ENCODE data around the gene ZNF687. TPM values are rescaled to one million over a fixed set of nuclear protein-coding genes. Genes with fewer than 3 reads are reported as not detected.

Gene ZNF687, protein sequence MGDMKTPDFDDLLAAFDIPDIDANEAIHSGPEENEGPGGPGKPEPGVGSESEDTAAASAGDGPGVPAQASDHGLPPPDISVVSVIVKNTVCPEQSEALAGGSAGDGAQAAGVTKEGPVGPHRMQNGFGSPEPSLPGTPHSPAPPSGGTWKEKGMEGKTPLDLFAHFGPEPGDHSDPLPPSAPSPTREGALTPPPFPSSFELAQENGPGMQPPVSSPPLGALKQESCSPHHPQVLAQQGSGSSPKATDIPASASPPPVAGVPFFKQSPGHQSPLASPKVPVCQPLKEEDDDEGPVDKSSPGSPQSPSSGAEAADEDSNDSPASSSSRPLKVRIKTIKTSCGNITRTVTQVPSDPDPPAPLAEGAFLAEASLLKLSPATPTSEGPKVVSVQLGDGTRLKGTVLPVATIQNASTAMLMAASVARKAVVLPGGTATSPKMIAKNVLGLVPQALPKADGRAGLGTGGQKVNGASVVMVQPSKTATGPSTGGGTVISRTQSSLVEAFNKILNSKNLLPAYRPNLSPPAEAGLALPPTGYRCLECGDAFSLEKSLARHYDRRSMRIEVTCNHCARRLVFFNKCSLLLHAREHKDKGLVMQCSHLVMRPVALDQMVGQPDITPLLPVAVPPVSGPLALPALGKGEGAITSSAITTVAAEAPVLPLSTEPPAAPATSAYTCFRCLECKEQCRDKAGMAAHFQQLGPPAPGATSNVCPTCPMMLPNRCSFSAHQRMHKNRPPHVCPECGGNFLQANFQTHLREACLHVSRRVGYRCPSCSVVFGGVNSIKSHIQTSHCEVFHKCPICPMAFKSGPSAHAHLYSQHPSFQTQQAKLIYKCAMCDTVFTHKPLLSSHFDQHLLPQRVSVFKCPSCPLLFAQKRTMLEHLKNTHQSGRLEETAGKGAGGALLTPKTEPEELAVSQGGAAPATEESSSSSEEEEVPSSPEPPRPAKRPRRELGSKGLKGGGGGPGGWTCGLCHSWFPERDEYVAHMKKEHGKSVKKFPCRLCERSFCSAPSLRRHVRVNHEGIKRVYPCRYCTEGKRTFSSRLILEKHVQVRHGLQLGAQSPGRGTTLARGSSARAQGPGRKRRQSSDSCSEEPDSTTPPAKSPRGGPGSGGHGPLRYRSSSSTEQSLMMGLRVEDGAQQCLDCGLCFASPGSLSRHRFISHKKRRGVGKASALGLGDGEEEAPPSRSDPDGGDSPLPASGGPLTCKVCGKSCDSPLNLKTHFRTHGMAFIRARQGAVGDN
- total RNA-seq (8.2 and 11.7 TPM in 2 replicates), polyA plus RNA-seq (7.2 and 7.6 TPM in 2 replicates), polyA minus RNA-seq (ENCODE audit: low replicate concordance) (41.4 and 61.9 TPM in 2 replicates)
- 9.0 and 9.6 TPM in 2 replicates for polyA plus RNA-seq (2012)

DNA sequence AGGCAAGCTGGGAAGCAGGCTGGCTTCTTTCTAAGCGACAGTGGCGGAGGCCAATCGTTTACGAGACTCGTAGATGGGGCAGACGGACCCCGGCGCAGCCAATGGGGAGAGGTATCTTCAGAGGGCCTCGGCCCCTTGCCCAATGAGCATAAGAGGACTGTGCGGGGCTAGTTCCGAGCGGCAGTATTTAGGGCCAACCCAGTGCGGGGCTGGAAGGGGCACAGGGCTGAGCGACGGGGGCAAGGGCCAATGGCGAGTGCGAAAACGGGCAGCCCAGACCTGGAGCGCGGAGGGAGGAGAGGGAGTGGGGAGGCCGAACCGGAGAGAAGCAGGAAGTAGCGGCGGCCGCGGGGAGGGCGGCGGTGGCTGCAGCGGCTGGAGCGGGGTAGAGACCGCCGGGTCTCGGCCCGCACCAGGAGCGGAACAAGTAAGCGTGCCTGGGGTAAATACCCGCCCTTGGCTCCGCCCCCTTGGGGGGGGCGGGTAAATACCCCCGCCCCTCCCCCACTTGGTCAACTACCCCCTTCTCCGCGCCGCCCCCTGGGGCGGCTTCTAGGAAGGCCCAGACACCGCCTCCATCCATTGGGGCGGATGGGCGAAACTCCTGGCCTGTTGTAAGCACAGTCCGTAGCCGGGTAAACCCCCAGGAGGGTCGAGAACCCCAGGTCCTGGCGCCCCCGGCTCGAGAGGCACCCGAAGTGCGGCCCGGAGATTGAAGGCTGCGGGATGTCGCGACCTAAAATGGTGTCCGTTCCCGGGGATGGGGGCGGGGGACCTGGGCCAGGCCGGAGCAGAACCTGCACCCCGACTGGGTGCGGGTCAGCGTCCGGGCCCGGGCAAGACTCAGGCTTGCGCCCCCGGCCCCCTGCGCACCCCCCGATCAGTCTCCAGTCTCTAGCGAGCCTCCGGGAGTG is at the start of gene ZNF687:
TSS of gene ZNF687 (plus strand) at position 331 of the 914 bp plus-strand sequence. CDS start 3,993 bp downstream, outside the sequence.
- H2AFZ ChIP-seq (ENCODE audit: low read length): peak within 1 kb of the TSS; percentile 45
- peak within 1 kb of the TSS; percentile 97 for H3K4me2 ChIP-seq (ENCODE audit: extremely low read depth, insufficient read depth, low read length)

DNA sequence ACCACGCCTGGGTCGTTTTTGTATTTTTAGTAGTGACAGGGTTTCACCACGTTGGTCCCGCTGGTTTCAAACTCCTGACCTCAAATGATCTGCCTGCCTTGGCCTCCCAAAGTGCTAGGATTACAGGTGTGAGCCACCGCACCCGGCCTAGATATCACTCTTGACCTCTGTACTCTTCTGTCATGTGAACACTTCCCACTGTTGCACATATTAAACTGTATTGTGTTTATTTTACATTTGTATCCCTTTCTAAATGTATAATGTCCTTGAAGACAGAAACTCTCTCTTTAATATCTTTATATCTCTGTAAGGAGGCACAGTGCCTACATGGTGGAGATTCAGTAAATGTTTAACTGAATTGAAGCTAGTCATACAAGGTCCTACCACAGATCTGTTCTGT is 46.9 kb upstream of the ZNF687 start:
- H3K79me2 ChIP-seq (ENCODE audit: control insufficient read depth, insufficient read depth, low read length): peaks cover 3% of the 10 kb centered on the region
- TF ChIP-seq, protein P1, sequence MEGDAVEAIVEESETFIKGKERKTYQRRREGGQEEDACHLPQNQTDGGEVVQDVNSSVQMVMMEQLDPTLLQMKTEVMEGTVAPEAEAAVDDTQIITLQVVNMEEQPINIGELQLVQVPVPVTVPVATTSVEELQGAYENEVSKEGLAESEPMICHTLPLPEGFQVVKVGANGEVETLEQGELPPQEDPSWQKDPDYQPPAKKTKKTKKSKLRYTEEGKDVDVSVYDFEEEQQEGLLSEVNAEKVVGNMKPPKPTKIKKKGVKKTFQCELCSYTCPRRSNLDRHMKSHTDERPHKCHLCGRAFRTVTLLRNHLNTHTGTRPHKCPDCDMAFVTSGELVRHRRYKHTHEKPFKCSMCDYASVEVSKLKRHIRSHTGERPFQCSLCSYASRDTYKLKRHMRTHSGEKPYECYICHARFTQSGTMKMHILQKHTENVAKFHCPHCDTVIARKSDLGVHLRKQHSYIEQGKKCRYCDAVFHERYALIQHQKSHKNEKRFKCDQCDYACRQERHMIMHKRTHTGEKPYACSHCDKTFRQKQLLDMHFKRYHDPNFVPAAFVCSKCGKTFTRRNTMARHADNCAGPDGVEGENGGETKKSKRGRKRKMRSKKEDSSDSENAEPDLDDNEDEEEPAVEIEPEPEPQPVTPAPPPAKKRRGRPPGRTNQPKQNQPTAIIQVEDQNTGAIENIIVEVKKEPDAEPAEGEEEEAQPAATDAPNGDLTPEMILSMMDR (conservative IDR thresholded peaks at IDR 0.05 in 1 of 2, IDR thresholded peaks at IDR 0.05 in 1 of 2; ENCODE audit: low read depth in 1 of 2, low read length in 2 of 2): no peak
- no peak for TF ChIP-seq EZH2 (IDR thresholded peaks at IDR 0.05; ENCODE audit: low read length, missing control alignments)
- no peak overlapping the region for H3K4me2 ChIP-seq (ENCODE audit: extremely low read depth, insufficient read depth, low read length)
- no peak overlapping the region for H3K4me3 ChIP-seq (replicated peaks in 1 of 4; ENCODE audit: control extremely low read depth in 1 of 4, insufficient read depth in 1 of 4, low read depth in 3 of 4, low read length in 4 of 4)
- H3K27me3 ChIP-seq (ENCODE audit: control insufficient read depth, insufficient read depth, low read length): no peaks in the 10 kb centered on the region
- H3K9ac ChIP-seq (ENCODE audit: insufficient read depth, low read length): no peak overlapping the region
- H2AFZ ChIP-seq (ENCODE audit: low read length): no peak overlapping the region
- H4K20me1 ChIP-seq (ENCODE audit: control insufficient read depth, extremely low read depth, insufficient read depth, low read length): no peaks in the 10 kb centered on the region
- H3K9me3 ChIP-seq (ENCODE audit: control insufficient read depth, insufficient read depth, low read depth, low read length): no peaks in the 10 kb centered on the region
- H3K4me1 ChIP-seq (ENCODE audit: control insufficient read depth, extremely low read depth, insufficient read depth, low read length): peaks cover 16% of the 10 kb centered on the region
- no peak overlapping the region for H3K27ac ChIP-seq (ENCODE audit: insufficient read depth, low read length)
- DNase-seq (ENCODE audit: low read depth in 2 of 2): no peak
- H3K36me3 ChIP-seq (ENCODE audit: control insufficient read depth, insufficient read depth, low read length): peaks cover 25% of the 10 kb centered on the region

More for the DNA sequence above, at the start of gene ZNF687:
- Histone ChIP-seq H3K4me1 (ENCODE audit: control insufficient read depth, extremely low read depth, insufficient read depth, low read length) (no peaks in the 10 kb centered on the region), H3K27ac (ENCODE audit: insufficient read depth, low read length) (peak within 1 kb of the TSS; percentile 99), H3K27me3 (ENCODE audit: control insufficient read depth, insufficient read depth, low read length) (no peaks in the 10 kb centered on the region), H3K4me3 (replicated peaks in 1 of 4; ENCODE audit: control extremely low read depth in 1 of 4, insufficient read depth in 1 of 4, low read depth in 3 of 4, low read length in 4 of 4) (peak within 1 kb of the TSS; percentile 55 to 97 (median 85)), H4K20me1 (ENCODE audit: control insufficient read depth, extremely low read depth, insufficient read depth, low read length) (no peaks in the 10 kb centered on the region), H3K36me3 (ENCODE audit: control insufficient read depth, insufficient read depth, low read length) (peaks cover 10% of the 10 kb centered on the region), H3K9ac (ENCODE audit: insufficient read depth, low read length) (peak within 1 kb of the TSS; percentile 92), H3K79me2 (ENCODE audit: control insufficient read depth, insufficient read depth, low read length) (peaks cover 15% of the 10 kb centered on the region), H3K9me3 (ENCODE audit: control insufficient read depth, insufficient read depth, low read depth, low read length) (no peaks in the 10 kb centered on the region)
- DNase-seq (ENCODE audit: low read depth in 2 of 2): peak; percentile 100
- TF ChIP-seq EZH2 (IDR thresholded peaks at IDR 0.05; ENCODE audit: low read length, missing control alignments): no peak
- TF ChIP-seq, protein P1 (conservative IDR thresholded peaks at IDR 0.05 in 1 of 2, IDR thresholded peaks at IDR 0.05 in 1 of 2; ENCODE audit: low read depth in 1 of 2, low read length in 2 of 2): no peak

Measured in fibroblast of lung (primary cell).